MG63 (cell line): ENCODE measurements around the gene RD3L. TPM values are rescaled to one million over a fixed set of nuclear protein-coding genes. Genes with fewer than 3 reads are reported as not detected.

ENCODE experiments used
- total RNA-seq: library from RNA; depleted of rRNA; stranded (reverse); fragments of >200 nt; shearing (Covaris generic); gene quantifications from 2 replicates; pipeline ENCODE4 v1.2.3, GENCODE V29; 2014; ENCODE audit warnings: low replicate concordance; rRNA removed

RD3L gene
- total RNA-seq, 1 experiment from 2014 or later: not detected

Other genes with a start within 250 kb of the RD3L start
- gene XRCC3, start 227.1 kb downstream of the RD3L start, total RNA-seq: 31.5 and 58.1 TPM in 2 replicates
- gene ZFYVE21, start 226.7 kb downstream of the RD3L start, total RNA-seq: 23.6 and 30.1 TPM in 2 replicates
- gene PPP1R13B, start 95.0 kb downstream of the RD3L start, total RNA-seq: 2.4 and 5.6 TPM in 2 replicates
- gene TDRD9, start 14.1 kb downstream of the RD3L start, total RNA-seq: not detected in 2 replicates
- not detected in 2 replicates for gene ASPG, start 143.2 kb upstream of the RD3L start, total RNA-seq
- gene KIF26A, start 196.1 kb upstream of the RD3L start, total RNA-seq: 0.92 and 1.1 TPM in 2 replicates